NCI-H1105 (cell line): ENCODE measurements around the gene PRDM16.
"Not testable (repeated sequence)": the region's sequence is repeated elsewhere in the genome, so short reads cannot be mapped to it uniquely, and the experiment has no call there.

Experiments used
- DNase-seq: peaks from one replicate; lab custom pipeline; 2025; lab: John Stamatoyannopoulos, UW

Gene PRDM16

DNA sequence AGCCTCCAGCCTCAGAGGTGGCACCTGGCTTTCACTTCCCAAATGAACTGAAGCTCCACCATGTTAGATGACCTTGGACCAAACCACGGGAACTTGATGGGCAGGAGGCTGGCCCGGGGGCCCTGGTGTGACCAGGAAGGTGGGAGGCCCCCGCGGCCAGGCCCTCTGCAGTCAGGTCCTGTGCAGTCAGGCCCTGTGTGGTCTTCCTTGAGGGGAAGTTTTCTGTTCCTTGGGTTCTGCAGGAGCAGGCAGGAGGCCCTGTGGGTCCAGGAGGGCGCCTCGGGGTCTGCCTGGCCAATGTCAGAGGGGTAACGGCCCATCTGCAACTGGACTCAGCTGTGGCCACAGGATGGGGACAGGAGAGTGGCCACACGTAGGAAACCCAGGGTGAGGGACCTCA is 13.0 kb downstream of the PRDM16 start:
- DNase-seq, result no peak

DNA sequence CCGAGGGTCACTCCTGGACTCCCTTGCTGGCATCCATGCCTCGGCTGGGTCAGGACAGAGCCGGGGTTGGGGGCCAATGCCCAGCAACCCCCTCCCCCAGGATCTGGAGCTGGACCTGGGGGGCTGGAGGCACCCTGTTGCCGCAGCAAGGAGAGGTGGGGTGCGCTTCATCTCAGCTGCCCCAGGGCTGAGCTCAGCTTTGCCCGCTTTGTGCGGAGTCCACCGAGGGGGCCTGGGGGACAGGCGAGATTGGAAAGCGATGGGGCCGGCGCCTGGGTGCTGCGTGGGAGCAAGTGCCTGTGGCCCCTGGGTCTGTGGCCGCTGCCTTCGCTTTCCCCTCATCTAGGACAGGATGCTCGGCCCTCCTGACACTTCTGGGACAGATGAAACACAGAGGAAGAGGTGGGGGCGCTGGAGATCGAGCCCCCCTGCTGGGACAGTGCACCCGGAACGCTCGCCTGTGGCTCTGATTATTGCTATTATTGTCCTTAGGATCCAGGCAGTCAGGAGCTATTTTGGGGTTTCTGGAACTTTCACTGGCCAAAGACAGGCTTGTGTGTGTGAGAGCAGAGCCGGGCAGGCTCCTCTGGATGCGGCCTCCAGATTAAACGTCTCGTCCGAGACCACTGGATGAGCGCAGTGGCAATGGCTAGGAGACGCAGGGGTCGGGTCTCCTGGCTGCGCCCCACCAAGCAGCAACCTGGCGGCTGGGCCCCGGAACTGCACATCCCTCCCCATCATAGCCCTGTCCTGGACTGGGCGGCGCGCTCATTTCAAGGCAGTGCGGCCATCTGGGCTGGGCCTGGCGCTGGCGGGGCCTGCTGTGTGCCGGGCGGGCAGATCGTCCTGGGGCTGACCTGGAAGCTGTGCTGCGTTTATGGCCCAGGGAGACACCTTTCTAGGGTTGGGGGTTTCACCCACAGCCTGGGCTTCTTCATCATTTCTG is 13.8 kb downstream of the PRDM16 start:
- no peak for DNase-seq

DNA sequence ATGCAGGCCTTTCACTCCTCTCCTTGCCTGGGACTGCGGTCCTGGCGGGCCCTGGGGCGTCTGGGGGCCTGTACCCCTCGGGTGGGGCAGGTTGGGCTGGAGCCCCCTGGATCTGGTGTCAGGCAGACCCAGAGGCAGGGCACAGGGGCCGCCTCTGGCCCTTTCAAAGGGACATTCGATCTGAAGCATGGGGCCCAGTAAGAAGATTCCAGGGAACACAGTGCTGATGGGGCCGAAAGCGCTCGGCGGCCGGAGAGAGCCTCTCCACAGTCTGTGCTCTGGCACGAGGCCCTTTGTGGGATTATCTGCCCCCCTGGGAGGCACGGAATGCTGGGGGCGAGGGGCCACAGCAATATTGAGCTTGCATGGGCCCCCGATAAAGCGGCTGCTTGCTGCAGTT is 15.2 kb downstream of the PRDM16 start:
- no peak for DNase-seq

DNA sequence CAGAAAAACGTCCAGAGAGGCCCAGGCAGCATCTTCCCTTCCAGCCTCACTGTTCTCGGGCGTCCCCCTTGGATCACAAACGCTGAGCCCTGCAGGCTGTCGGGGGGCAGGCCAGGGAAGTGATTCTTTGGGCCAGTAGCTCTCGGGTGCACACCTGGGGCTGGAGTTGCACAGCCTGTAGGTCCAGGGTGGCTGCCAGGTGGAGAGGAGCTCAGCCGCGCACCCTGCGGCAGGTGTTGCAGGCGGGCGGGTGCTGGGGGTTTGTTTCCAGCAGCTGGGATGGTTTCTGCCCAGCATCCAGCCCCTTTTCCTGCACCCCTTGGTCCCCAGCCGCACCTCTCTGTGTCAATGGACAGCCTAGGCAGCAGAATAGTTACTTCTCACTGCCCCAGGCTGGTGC is 15.7 kb downstream of the PRDM16 start:
- DNase-seq, result no peak

DNA sequence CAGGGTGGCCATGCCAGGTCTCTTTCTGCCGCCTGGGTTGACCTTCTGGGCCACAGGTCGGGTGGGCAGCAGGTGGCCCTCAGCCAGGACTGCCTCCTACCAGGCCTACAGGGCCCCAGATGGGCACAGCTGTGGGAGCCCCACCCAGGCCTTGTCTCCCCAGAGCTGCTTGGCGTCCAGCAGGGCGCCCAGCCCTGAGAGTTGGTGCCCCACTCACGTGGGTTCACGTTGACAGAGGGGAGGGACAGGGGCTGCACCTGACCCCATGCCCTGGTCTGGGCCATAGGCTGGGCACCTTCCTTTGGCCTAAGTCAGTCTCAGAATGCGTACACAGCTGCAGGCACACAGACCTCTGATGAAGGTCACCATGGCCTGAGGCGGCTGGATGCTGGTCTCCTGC is 16.7 kb downstream of the PRDM16 start:
- DNase-seq, result no peak

DNA sequence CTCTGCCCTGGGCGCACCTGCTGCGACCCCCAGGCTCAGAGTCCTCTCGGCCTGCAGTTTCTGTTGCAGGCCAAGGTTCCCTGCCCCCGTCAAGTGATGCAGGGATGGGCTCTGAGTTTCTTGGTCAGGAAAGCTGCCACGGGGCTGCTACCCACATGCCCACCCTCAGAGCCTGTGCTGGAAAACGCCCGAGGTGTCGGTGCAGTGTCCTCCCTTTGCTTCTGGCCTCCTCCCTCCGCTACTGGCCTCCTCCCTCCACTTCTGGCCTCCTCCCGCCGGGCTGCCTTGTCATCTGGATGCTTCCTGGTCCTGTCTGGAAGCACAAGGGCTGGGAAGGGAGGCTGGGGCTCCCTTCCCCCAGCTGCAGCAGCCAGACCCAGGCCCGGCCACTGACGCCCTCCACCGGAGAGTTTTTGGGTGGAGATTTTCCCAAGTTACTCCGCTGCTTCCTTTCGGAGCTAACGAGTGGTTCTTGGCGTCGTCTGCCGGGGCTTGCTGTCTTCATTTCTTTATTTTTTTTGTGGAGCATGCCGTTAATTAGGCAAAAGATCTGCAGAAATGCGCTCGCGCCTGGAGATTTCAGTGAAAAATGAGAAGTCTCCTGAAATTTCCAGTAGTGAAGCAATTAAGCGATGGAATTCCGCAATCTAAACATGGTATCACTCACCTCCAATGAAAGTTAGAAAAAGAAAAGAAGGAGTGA is 17.4 kb downstream of the PRDM16 start:
- no peak for DNase-seq

DNA sequence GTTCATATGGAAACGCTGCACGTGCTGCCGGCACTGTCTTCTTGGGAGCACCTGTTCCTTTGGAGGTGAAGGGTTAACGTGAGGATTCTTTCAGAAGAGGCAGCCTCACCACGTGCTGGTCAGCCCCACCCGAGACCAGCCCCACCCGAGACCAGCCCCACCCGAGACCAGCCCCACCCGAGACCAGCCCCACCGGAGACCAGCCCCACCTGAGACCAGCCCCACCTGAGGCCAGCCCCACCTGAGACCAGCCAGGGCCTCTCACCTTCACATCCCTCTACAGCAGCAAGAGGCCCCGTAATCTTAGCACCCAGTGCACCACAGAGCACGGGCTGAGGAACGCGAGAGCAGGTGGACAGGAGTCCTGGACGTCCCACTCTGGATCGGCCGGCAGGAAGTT is 18.0 kb downstream of the PRDM16 start:
- no peak for DNase-seq

DNA sequence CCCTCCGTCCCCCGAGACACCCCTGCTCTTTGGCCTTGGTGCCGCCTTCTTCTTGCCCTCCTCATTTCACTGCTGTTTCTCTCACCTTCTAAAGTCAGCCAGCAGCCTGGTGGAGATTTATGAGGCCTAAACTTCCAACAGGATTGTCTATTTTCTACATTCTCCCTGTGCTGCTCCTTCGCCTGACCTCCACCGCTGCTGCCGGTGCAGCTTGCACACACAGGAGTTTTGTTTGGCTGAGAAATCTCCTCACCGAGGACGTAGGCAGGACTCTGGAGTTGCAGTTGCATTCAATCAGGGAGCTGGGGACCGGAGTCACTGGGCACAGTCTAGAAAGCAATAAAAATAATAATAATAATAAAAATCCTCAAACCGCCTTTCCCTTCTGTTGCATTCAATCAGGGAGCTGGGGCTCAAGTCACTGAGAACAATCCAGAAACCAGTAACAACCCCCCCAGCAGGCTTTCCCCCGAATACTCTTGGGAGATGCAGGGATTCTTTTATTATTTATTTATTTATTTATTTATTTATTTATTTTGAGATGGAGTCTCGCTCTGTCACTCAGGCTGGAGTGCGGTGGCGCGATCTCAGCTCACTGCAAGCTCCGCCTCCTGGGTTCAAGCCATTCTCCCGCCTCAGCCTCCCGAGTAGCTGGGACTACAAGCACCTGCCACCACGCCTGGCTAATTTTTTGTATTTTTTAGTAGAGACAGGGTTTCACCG is 19.1 kb downstream of the PRDM16 start:
- not testable (repeated sequence) for DNase-seq

DNA sequence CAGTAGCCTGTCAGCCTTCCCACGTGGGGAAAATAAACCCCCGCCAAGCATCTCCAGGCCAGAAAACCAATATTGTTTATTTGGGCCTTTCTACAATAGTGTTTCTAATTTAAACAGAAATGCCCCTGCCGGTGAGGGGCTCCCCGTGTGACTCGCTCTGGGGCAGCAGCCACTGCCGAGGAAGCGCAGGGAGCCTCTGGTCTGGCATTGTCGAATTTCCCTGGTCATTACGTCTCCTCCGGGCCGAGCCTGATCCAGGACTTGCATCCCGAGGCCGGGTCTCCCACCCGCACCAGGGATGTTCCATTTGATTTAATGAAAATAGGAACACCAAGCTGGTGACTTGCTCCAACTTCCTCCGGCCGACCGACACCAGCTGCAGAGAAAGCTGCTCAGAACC is 20.5 kb downstream of the PRDM16 start:
- no peak for DNase-seq

DNA sequence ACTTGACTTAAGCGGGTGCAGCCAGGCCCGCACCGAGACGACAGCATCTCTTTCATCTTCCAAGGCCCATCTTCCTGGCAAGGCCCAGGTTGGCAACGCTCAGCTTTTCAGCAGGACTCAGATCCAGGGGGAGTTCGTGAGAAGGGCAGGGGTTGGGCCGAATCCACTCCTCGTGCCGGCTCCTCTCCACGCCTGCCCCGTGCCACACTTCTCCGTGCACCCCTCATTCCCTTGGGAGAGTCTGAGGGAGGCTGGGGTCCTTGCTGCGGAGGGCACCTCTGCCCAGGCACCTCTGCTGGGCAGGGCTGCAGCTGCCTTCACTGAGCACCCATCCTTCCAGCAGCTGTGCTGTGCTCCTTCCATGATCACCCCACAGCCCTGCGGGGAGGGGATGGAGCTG is 22.3 kb downstream of the PRDM16 start:
- no peak for DNase-seq

DNA sequence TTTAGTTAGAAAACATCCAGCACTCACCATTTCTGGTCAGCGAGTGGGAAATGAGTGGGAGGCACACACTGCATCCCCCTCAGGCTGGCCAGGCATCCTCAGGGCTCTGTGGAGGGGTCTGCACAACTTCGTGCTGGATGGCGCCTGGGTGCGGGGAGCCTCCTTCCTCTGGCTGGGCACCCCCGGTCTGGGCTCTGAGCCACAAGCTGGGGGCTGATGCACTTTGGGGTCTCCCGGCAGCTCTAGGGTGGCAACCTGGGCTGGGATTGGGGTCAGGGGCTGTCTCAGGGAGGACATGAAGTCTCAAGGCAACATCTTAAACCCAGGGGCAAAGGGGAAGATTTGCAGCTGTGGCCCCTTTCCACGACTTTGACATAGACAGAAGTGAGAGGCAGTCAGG is 23.5 kb downstream of the PRDM16 start:
- DNase-seq, result no peak

DNA sequence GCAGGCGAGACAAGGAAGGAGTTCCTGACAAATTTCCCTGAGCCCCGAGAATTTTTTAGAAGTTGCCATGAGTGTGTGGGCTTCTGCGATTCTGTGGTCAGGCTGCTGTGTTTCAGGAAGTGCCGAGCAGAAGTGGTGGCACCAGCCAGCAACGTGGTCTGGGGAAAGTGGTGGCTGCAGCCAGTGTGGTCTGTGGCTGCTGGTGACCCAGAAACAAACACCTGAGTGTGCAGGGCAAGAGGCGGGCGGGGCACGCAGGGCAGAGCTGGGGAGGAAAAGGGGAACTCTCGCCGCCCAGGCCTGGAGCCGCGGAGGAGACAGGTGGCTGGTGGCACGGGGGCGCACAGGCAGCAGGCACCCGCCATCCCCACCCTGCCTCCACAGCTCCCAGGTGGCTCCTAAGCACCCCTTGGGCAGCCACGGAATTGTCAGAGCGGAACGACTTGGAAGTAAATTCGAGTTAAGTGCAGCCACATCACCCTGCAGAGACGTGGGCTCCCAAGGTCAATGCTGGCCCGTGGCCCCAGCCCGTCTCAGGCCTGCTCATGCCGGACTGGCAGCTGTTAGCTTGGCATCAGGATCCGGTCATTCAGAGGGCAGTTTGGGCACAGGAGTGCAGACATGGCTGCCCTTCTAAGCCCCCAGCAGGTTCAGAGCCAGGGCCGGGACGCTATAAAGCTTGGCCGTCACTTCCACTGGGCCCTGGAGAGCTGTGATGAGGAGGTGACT is 25.1 kb downstream of the PRDM16 start:
- no peak for DNase-seq

DNA sequence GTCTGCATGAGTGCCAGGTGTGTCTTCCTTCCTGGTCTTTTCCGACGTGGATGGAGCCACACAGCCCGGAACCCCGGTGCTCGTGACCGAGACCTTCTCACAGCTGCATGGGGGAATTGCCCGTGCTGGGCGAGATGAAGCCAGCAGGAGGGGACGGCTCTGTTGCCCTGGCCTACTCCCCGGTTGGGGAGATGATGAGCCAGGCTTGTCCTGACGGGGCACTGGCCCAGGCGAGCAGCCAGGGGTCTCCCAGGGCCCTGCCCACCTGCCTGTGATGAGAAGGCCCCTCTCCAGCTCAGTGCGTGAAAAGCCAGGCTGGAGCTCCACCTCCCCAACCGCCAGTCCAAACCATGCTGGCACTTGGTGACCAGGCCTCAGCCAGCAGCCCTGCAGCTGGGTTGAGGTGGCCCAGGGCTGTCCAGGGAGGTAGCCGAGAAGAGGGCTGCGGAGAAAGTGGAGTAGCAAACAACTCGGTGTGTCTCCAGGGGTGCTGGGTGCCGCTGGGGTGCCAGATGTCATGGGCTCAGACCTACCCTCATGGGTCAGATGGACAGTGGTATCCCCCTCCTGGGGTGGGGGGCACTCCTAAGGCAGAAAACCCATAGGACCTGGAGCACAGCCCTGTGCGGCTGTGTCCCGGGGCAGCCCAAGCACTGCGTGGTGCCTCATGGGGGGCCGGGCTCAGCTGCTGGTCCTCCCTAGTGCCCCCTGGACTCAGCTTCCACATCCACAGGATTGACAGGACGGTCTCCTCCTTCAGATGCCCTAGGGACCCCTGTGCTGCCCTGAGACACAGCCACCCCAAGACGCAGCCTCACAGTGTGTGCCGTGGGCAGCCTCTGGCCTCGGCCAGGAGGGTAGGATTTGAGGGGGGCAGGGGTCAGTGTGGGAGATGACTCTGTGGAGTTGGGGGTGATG is 26.1 kb downstream of the PRDM16 start:
- no peak for DNase-seq

DNA sequence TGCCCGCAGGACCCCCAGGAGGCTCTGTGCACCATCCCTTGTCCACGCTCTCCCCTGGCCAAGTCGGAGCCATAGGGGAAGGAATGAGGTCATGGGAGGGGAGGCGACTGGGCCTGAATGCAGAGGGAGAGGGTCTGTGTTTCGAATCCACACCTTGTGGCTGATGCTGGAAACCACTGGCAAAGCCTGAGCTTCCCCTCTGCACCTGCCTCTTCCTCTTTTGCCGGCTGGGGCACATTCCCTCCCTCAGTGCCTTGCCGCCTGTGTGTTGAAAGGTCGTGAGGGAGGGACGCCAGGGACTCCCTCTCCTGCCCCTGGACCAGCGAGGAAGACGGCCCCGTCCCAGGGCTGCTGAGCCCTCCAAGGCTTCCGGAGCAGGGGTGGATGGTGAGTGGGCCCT is 27.3 kb downstream of the PRDM16 start:
- DNase-seq, result no peak

DNA sequence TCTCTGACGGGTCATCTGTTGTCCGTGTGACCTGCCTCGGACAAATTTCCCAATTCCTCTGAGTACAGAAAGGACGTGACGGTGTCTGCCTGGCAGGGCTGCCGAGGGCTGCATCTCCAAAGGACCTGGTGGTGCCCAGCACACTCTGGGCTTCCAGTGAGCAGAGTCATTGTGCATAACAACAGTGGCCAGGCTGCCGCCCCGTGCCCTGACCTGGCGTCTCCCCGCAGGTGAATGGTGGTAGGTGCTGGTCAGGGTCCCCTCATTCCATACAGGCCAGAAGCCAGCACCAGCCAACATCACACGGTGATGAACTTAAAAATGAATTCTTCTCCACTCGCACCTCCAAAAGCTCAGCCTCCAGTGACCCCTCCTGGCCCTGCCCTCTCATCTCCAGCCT is 28.2 kb downstream of the PRDM16 start:
- no peak for DNase-seq

DNA sequence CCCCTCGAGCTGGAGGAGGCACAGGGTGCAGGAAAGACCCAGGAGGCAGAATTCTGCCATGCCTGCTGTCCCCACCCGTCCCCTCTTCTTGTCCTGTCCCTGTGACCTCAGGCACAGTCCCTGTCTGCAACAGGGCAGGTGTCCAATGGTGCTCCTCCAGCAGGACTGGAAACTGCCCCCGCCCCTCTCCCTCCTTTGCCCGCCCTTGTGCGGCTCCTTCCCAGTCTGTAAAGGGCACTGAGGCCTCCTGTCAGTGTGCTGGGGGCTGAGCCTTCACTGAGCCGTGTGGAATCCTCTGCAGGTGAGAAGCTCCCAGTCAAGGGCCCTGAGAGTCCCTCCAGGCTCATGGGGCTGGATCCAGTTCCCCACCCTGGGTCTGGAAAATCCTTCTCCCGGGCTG is 28.9 kb downstream of the PRDM16 start:
- no peak for DNase-seq

DNA sequence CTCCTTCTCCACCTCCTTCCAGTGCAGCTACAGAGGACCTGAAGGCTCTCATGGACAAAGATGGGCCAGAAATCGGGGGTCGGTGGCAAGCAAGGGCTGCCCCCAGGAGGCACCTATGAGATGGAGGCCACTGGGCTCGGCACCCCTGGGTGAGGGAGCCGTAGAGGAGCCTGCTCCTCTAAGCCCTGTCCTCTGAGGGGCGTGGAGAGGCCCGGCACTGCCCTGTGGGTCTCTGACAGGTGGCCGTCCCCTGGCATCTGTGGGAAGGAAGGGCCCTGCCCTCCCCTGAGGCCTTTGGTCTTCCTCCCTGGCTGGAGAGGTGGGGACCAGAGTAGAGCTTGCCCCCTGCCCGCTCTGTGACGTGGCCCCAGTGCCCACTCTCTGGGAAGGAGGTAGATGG is 30.9 kb downstream of the PRDM16 start:
- DNase-seq, result no peak

DNA sequence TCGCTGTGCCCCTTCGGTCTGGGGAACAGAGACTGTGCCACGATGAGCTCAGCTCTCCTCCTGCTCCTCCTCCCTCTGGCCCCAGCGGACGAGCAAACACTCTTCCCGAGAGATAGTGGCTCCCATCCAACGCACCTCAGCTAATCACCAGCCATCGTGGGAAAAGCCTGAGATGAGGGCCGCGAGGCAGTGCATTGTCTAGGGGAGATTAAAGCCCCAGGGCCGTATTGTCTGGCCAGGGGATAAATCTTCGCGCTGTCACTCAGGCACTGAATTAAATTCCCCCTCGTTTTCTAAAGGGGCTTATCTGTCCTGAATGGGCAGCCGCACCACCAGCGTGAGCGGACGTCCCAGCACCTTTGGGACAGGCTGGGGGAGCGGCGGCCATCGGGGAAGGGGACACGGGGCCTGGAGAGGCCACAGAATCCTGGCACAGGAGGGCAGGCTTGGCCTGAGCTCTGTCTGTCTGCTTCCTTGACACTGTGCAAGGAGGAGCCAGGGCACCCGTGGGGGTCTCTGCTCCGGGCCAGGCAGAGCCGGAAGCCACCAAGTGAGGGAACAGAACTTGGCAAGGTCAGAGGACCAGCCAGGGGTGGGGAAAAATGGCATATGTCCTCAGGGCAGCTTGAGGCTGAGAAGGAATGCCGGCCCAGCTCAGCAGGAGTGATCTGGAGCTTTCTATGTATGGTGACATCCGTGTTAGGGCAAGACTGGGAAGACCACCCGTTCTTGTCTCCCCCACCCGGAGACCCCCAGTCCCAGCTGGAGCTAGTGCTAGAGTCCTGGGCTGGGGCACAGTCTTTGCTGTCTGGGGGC is 32.3 kb downstream of the PRDM16 start:
- no peak for DNase-seq

DNA sequence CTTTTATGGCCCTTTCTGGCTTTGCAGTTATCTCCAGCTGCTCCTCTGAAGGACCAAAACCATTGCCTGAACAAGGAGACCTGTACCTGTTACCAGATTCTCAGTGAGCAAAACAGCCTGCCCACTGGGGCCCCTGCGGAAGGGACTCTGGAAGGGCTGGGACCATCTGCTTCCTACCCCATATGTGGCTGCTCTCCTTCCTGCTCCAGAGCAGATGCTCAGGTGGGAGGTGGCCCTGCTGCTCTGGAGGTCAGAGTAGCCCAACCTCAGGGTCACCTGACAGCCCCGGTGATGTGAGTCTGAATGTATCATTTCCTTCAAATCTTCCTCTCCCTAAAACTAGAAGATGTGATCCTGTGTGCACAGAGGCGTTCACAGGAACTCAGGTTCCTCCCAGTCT is 33.6 kb downstream of the PRDM16 start:
- DNase-seq, result no peak
